ENCODE data around the gene HELQ.
"Not testable (repeated sequence)": the region's sequence is repeated elsewhere in the genome, so short reads cannot be mapped to it uniquely, and the experiment has no call there.

HELQ gene, protein sequence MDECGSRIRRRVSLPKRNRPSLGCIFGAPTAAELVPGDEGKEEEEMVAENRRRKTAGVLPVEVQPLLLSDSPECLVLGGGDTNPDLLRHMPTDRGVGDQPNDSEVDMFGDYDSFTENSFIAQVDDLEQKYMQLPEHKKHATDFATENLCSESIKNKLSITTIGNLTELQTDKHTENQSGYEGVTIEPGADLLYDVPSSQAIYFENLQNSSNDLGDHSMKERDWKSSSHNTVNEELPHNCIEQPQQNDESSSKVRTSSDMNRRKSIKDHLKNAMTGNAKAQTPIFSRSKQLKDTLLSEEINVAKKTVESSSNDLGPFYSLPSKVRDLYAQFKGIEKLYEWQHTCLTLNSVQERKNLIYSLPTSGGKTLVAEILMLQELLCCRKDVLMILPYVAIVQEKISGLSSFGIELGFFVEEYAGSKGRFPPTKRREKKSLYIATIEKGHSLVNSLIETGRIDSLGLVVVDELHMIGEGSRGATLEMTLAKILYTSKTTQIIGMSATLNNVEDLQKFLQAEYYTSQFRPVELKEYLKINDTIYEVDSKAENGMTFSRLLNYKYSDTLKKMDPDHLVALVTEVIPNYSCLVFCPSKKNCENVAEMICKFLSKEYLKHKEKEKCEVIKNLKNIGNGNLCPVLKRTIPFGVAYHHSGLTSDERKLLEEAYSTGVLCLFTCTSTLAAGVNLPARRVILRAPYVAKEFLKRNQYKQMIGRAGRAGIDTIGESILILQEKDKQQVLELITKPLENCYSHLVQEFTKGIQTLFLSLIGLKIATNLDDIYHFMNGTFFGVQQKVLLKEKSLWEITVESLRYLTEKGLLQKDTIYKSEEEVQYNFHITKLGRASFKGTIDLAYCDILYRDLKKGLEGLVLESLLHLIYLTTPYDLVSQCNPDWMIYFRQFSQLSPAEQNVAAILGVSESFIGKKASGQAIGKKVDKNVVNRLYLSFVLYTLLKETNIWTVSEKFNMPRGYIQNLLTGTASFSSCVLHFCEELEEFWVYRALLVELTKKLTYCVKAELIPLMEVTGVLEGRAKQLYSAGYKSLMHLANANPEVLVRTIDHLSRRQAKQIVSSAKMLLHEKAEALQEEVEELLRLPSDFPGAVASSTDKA

DNA sequence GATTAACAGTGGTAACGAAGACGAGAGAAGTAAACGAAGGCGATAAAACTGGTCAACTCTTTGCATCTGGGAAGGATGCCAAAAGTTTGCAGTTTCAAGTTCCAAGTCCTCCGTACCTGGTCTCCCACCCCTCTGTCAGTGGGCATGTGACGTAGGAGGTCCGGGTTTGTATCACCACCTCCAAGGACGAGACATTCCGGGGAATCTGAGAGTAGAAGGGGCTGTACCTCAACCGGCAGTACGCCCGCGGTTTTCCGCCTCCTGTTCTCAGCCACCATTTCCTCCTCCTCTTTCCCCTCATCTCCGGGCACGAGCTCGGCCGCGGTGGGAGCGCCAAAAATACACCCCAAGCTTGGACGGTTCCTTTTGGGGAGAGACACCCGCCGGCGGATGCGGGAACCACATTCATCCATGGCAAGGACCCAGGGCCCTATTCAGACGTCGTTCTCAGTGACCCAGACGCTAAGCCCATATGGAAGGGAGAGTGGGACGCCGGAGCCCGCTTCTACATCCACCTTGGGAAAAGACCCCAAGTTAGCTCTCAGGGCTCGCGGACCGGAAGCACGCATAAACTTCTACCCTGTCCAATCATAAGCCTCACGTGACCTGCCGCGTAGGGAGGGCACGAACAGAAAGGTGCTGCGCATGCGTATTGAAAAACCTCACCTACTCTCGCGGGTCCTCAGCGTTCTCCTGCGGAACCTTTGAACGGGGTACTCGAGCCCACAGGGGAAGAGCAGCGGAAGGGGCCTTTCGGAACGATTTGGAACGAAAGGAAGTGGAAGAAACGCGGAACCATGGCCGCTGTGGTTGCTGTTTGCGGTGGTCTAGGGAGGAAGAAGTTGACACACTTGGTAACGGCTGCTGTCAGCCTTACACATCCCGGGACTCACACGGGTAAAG lies at the start of gene HELQ, which contains the start of gene MRPS18C:
TSS of gene HELQ (minus strand) at position 543 of the 903 bp plus-strand sequence. CDS start at position 413, 130 bp downstream.
TSS of gene MRPS18C (plus strand) at position 778 of the 903 bp plus-strand sequence. CDS start at position 798, 20 bp downstream.
- Histone ChIP-seq H3K36me3 (peaks cover 56% of the 10 kb centered on the region), H3K4me3 (peak within 1 kb of the TSS; percentile 75), H3K9ac (peak within 1 kb of the TSS; percentile 92), H3K4me2 (peak within 1 kb of the TSS; percentile 92), H3K27me3 (no peaks in the 10 kb centered on the region), H3K4me1 (peaks cover 31% of the 10 kb centered on the region), H3K9me3 (no peaks in the 10 kb centered on the region), H4K20me1 (0 out of 2 replicates have a peak, but pooled peaks cover 5% of the 10 kb centered on the region), H3K27ac (peak within 1 kb of the TSS; percentile 94)
- no peak for TF ChIP-seq Cebpa-rat (IDR thresholded peaks at IDR 0.05)

DNA sequence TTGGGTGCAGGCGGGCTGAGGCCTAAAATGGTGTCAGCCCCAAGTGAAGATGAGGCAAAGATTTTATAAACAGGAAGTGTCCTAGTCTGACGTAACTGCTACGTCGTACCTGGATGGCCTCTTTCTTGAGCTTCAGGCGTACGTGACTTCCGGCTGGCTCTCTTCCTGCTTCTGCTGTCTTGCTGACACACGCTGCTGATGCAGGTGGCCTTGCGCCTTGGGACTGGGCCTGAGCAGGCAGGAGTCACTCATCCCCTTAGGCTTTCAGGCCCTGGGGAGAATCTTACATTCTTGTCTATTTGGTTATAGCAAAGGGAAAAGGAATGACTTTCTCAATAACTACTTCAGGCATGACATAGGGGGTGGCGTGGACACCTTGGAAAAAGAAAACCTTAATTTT lies 49.4 kb upstream of the HELQ start:
- H3K9me3 ChIP-seq: no peaks in the 10 kb centered on the region
- no peak for TF ChIP-seq Cebpa-rat (IDR thresholded peaks at IDR 0.05)
- no peaks in the 10 kb centered on the region for H4K20me1 ChIP-seq
- H3K36me3 ChIP-seq: no peaks in the 10 kb centered on the region
- H3K9ac ChIP-seq: no peak overlapping the region
- no peak overlapping the region for H3K4me2 ChIP-seq
- no peaks in the 10 kb centered on the region for H3K4me1 ChIP-seq
- no peak overlapping the region for H3K27ac ChIP-seq
- no peak overlapping the region for H3K4me3 ChIP-seq
- no peaks in the 10 kb centered on the region for H3K27me3 ChIP-seq

DNA sequence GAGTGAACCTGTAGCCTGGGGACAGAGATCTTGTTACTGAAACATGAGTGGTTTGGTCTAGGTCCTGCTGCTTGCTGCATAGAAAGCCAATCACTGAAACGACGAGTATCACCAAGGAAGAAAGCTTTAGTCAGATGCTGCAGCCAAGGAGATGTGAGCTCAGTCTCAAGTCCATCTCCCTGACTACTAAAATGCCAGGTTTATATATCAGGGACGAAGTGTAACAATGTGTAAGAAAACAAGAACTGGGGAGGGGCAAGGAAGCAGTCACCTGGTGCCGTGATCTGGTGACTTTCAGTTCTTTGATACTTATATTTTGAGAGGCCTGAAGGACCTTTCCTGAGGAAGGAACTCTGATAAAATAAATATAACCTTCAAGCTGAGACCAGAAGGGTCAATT lies 48.9 kb upstream of the HELQ start:
- no peaks in the 10 kb centered on the region for H3K4me1 ChIP-seq
- H4K20me1 ChIP-seq: no peaks in the 10 kb centered on the region
- no peaks in the 10 kb centered on the region for H3K9me3 ChIP-seq
- H3K4me2 ChIP-seq: no peak overlapping the region
- TF ChIP-seq Cebpa-rat (IDR thresholded peaks at IDR 0.05): no peak
- H3K27ac ChIP-seq: no peak overlapping the region
- no peak overlapping the region for H3K4me3 ChIP-seq
- H3K9ac ChIP-seq: no peak overlapping the region
- no peaks in the 10 kb centered on the region for H3K36me3 ChIP-seq
- no peaks in the 10 kb centered on the region for H3K27me3 ChIP-seq

DNA sequence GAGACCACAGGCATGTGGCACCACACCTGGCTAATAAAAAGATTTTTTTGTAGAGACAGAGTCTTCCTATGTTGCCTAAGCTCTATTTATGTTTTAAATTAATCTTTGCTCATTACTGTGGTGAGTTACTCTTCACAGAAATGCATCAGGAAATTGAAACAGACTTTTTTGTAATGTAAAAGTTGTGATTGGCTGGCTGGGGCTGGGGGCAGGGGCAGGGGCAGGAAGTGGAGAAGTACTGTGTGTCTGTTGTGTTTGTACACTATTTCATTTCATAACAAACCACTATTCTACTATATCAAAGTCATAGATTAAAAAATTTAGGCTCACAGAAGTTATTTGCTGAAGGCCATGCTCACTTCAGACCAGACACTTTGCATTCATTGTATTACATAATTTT lies 48.4 kb upstream of the HELQ start:
- Histone ChIP-seq H3K36me3 (no peaks in the 10 kb centered on the region), H3K4me3 (no peak overlapping the region), H3K4me1 (no peaks in the 10 kb centered on the region), H4K20me1 (no peaks in the 10 kb centered on the region), H3K27me3 (no peaks in the 10 kb centered on the region), H3K9ac (no peak overlapping the region), H3K4me2 (no peak overlapping the region), H3K9me3 (no peaks in the 10 kb centered on the region), H3K27ac (no peak overlapping the region)
- no peak for TF ChIP-seq Cebpa-rat (IDR thresholded peaks at IDR 0.05)

DNA sequence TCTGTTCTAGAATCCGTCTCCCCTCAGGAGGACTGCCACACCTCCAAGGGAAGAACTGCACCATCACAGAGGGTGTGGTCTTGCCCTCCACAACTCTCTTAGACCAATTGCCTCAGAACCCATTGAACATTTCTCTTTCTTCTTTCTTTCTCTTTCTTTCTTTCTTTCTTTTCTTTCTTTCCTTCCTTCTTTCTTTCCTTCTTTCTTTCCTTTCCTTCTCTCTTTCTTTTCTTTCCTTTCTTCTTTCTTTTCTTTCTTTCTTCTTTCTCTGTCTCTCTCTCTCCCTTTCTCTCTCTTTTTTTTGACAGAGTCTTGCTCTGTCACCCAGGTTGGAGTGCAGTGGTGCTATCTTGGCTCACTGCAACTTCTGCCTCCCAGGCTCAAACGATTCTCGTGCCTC lies 46.0 kb upstream of the HELQ start:
- not testable (repeated sequence) for H3K9ac ChIP-seq, H3K27ac ChIP-seq, H3K27me3 ChIP-seq, H3K9me3 ChIP-seq, H3K4me1 ChIP-seq, H3K4me3 ChIP-seq, H3K36me3 ChIP-seq, H4K20me1 ChIP-seq, H3K4me2 ChIP-seq

DNA sequence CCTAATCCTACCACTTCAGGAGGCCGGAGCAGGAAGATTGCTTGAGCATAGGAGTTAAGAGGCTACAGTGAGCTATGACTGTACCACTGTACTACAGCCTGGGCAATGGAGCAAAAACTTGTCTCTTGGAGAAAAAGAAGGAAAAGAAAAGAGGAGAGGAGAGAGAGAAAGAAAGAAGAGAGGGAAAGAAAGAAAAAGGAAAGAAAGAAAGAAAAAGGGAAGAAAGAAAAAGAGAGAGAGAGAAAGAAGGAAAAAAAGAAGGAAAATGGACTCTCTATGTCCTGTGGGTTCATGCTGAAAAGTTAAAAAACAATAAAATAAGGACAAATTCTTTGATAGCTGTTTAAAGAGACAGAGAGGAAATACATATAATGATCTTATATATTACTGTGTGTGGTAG lies 42.6 kb upstream of the HELQ start:
- no peaks in the 10 kb centered on the region for H4K20me1 ChIP-seq
- no peaks in the 10 kb centered on the region for H3K36me3 ChIP-seq
- no peak overlapping the region for H3K4me2 ChIP-seq
- no peak for TF ChIP-seq Cebpa-rat (IDR thresholded peaks at IDR 0.05)
- H3K9ac ChIP-seq: no peak overlapping the region
- H3K9me3 ChIP-seq: no peaks in the 10 kb centered on the region
- H3K27ac ChIP-seq: no peak overlapping the region
- H3K27me3 ChIP-seq: no peaks in the 10 kb centered on the region
- H3K4me3 ChIP-seq: no peak overlapping the region
- no peaks in the 10 kb centered on the region for H3K4me1 ChIP-seq

DNA sequence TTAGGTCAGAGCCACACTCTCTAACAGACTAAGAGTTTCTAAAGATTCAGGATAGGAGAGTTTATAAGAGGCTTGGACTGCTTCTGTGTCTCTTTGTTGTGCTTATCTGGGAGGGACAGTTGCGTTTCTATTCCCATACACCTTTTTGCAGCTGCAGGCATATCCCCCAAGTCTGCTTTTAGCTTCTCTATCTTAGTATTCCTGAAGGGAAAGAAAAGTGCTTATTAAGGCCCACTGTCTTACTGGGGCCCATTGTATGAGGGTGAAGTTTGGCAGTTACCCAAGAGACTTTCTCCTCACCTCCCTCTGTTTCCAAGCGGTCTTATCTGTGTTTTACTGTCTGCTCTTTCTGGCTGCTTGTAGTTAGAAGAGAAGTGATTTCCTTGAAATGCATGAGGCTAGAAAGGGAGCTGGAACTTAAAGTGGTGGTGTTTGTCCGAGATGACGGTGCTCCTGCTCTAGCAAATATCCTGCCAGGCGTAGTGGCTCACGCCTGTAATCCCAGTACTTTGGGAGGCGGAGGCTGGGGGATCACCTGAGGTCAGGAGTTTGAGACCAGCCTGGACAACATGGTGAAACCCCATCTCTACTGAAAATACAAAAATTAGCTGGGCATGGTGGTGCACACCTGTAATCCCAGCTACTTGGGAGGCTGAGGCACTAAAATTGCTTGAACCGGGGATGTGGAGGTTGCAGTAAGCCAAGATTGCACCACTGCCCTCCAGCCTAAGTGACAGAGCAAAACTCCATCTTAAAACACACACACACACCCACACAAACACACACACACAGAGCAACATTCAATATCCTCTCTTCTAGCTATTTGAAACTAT lies 40.7 kb upstream of the HELQ start:
- H3K4me1 ChIP-seq, H3K27me3 ChIP-seq, H3K27ac ChIP-seq, H3K36me3 ChIP-seq, H4K20me1 ChIP-seq, H3K9me3 ChIP-seq, H3K4me3 ChIP-seq, H3K9ac ChIP-seq, H3K4me2 ChIP-seq: not testable (repeated sequence)

DNA sequence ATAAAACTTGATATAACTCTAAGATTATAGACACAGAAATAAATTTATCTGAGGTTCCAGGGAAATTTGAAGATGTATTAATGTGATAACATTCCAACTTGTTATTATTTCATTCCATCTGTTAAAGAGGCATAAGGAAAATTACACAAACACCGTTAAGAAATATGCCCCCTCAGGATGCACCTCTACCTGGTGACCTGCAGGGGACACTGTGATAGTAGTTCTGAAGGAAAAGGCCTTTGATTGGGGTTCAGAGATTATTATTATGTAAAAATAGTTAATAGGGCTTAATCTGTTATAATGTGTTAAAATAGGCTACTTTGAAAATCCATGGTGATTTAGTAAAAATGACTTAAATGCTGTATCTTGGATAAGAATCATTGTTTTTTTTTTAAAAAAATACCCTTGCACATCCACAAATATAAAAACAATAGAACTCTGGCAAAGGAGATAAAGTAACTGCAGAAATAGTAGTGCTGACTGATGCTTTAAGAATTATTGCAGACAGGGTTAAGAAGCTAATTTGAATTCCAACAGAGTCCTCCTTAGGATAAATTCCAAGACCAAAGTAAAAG lies 35.3 kb upstream of the HELQ start:
- H3K4me2 ChIP-seq: no peak overlapping the region
- H4K20me1 ChIP-seq: no peaks in the 10 kb centered on the region
- no peak for TF ChIP-seq Cebpa-rat (IDR thresholded peaks at IDR 0.05)
- no peaks in the 10 kb centered on the region for H3K36me3 ChIP-seq
- no peak overlapping the region for H3K4me3 ChIP-seq
- H3K9ac ChIP-seq: no peak overlapping the region
- H3K27ac ChIP-seq: no peak overlapping the region
- peaks cover 2% of the 10 kb centered on the region for H3K4me1 ChIP-seq
- H3K27me3 ChIP-seq: no peaks in the 10 kb centered on the region
- H3K9me3 ChIP-seq: no peaks in the 10 kb centered on the region

Data from BLaER1 (cell line).